ENCODE data around the gene SLC6A11. TPM values are rescaled to one million over a fixed set of nuclear protein-coding genes. Genes with fewer than 3 reads are reported as not detected.

SLC6A11 gene
- total and polyA plus RNA-seq, 2 of the 13 experiments (the other 11 are each of a cell fraction or from before 2014, with no cell fraction given) = 17.9 to 34.5 TPM

DNA sequence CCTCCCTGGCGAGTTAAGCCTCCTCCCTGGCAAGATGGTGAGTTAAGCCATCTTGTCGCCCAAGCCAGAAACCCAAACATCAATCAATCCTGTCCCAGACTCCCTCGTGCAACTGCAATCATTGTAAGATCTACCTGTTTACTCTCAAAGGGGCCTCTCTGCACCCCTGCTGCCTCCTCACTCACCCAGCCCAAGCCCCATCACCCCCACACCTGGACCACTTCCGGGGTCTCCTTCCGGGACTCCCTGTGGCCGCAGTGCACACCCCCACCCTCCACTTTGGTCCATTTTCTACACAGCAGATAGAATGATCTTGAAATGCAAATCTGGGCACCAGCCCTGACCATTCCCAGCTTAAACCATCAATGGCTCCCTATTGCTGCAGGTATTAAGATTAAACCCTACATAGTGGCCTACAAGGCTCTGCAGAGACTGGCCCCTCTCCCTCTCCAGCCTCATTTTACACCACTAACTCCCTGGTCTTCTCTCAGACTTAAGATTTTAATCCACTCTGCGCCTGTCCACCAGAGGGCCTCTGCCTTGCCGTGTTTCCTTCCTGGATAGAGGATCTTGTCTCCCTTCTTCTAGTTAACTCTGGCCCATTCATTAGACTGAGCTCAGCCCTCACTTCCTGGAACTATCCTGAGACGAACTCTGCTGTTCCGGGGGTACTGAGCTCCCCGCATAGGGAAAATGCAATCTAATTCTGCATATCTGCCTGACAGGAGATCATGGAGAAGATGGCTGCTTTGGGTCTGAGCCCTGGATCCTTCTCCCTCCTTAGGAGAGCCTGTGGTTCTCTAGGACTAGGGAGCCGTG lies 134.7 kb downstream of the SLC6A11 start (continued):
- TF ChIP-seq, protein P1, sequence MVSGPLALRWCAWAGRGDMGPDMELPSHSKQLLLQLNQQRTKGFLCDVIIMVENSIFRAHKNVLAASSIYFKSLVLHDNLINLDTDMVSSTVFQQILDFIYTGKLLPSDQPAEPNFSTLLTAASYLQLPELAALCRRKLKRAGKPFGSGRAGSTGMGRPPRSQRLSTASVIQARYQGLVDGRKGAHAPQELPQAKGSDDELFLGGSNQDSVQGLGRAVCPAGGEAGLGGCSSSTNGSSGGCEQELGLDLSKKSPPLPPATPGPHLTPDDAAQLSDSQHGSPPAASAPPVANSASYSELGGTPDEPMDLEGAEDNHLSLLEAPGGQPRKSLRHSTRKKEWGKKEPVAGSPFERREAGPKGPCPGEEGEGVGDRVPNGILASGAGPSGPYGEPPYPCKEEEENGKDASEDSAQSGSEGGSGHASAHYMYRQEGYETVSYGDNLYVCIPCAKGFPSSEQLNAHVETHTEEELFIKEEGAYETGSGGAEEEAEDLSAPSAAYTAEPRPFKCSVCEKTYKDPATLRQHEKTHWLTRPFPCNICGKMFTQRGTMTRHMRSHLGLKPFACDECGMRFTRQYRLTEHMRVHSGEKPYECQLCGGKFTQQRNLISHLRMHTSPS (CRISPR knock-in tag; IDR thresholded peaks at IDR 0.05; ENCODE audit: low read depth) = no peak
- TF ChIP-seq, protein P2, sequence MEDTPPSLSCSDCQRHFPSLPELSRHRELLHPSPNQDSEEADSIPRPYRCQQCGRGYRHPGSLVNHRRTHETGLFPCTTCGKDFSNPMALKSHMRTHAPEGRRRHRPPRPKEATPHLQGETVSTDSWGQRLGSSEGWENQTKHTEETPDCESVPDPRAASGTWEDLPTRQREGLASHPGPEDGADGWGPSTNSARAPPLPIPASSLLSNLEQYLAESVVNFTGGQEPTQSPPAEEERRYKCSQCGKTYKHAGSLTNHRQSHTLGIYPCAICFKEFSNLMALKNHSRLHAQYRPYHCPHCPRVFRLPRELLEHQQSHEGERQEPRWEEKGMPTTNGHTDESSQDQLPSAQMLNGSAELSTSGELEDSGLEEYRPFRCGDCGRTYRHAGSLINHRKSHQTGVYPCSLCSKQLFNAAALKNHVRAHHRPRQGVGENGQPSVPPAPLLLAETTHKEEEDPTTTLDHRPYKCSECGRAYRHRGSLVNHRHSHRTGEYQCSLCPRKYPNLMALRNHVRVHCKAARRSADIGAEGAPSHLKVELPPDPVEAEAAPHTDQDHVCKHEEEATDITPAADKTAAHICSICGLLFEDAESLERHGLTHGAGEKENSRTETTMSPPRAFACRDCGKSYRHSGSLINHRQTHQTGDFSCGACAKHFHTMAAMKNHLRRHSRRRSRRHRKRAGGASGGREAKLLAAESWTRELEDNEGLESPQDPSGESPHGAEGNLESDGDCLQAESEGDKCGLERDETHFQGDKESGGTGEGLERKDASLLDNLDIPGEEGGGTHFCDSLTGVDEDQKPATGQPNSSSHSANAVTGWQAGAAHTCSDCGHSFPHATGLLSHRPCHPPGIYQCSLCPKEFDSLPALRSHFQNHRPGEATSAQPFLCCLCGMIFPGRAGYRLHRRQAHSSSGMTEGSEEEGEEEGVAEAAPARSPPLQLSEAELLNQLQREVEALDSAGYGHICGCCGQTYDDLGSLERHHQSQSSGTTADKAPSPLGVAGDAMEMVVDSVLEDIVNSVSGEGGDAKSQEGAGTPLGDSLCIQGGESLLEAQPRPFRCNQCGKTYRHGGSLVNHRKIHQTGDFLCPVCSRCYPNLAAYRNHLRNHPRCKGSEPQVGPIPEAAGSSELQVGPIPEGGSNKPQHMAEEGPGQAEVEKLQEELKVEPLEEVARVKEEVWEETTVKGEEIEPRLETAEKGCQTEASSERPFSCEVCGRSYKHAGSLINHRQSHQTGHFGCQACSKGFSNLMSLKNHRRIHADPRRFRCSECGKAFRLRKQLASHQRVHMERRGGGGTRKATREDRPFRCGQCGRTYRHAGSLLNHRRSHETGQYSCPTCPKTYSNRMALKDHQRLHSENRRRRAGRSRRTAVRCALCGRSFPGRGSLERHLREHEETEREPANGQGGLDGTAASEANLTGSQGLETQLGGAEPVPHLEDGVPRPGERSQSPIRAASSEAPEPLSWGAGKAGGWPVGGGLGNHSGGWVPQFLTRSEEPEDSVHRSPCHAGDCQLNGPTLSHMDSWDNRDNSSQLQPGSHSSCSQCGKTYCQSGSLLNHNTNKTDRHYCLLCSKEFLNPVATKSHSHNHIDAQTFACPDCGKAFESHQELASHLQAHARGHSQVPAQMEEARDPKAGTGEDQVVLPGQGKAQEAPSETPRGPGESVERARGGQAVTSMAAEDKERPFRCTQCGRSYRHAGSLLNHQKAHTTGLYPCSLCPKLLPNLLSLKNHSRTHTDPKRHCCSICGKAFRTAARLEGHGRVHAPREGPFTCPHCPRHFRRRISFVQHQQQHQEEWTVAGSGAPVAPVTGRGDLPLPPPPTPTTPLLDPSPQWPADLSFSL (CRISPR knock-in tag; IDR thresholded peaks at IDR 0.05) = no peak
- TF ChIP-seq ZNF543 (CRISPR knock-in tag; IDR thresholded peaks at IDR 0.05) = no peak
- TF ChIP-seq, protein P3, sequence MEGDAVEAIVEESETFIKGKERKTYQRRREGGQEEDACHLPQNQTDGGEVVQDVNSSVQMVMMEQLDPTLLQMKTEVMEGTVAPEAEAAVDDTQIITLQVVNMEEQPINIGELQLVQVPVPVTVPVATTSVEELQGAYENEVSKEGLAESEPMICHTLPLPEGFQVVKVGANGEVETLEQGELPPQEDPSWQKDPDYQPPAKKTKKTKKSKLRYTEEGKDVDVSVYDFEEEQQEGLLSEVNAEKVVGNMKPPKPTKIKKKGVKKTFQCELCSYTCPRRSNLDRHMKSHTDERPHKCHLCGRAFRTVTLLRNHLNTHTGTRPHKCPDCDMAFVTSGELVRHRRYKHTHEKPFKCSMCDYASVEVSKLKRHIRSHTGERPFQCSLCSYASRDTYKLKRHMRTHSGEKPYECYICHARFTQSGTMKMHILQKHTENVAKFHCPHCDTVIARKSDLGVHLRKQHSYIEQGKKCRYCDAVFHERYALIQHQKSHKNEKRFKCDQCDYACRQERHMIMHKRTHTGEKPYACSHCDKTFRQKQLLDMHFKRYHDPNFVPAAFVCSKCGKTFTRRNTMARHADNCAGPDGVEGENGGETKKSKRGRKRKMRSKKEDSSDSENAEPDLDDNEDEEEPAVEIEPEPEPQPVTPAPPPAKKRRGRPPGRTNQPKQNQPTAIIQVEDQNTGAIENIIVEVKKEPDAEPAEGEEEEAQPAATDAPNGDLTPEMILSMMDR (CRISPR knock-in tag; IDR thresholded peaks at IDR 0.05) = peak; percentile 51
- no peak for TF ChIP-seq CBX2 (IDR thresholded peaks at IDR 0.05; ENCODE audit: low read depth, low read length)
- TF ChIP-seq CBX2 (CRISPR knock-in tag; IDR thresholded peaks at IDR 0.05; ENCODE audit: low read depth) = no peak
- 0 out of 2 replicates have a peak, but pooled peaks have one; percentile 14 for TF ChIP-seq ELF3 (CRISPR knock-in tag; IDR thresholded peaks at IDR 0.05)
- TF ChIP-seq SCMH1 (CRISPR knock-in tag; IDR thresholded peaks at IDR 0.05; ENCODE audit: borderline replicate concordance) = no peak
- TF ChIP-seq, protein P4, sequence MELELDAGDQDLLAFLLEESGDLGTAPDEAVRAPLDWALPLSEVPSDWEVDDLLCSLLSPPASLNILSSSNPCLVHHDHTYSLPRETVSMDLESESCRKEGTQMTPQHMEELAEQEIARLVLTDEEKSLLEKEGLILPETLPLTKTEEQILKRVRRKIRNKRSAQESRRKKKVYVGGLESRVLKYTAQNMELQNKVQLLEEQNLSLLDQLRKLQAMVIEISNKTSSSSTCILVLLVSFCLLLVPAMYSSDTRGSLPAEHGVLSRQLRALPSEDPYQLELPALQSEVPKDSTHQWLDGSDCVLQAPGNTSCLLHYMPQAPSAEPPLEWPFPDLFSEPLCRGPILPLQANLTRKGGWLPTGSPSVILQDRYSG (CRISPR knock-in tag; IDR thresholded peaks at IDR 0.05) = no peak
- TF ChIP-seq, protein P5, sequence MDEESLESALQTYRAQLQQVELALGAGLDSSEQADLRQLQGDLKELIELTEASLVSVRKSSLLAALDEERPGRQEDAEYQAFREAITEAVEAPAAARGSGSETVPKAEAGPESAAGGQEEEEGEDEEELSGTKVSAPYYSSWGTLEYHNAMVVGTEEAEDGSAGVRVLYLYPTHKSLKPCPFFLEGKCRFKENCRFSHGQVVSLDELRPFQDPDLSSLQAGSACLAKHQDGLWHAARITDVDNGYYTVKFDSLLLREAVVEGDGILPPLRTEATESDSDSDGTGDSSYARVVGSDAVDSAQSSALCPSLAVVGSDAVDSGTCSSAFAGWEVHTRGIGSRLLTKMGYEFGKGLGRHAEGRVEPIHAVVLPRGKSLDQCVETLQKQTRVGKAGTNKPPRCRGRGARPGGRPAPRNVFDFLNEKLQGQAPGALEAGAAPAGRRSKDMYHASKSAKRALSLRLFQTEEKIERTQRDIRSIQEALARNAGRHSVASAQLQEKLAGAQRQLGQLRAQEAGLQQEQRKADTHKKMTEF (CRISPR knock-in tag; IDR thresholded peaks at IDR 0.05) = no peak
- TF ChIP-seq KDM2A (CRISPR knock-in tag; IDR thresholded peaks at IDR 0.05; ENCODE audit: borderline replicate concordance, low read depth) = no peak
- TF ChIP-seq GLI4 (CRISPR knock-in tag; IDR thresholded peaks at IDR 0.05; ENCODE audit: borderline replicate concordance) = no peak
- no peak for TF ChIP-seq NCOA5 (CRISPR knock-in tag; IDR thresholded peaks at IDR 0.05)
- TF ChIP-seq STAG1 (CRISPR knock-in tag; IDR thresholded peaks at IDR 0.05) = peak; percentile 48

Data from HepG2 (cell line).